ENCODE measurements around the gene OCIAD1. TPM values are rescaled to one million over a fixed set of nuclear protein-coding genes. Genes with fewer than 3 reads are reported as not detected.

The OCIAD1 gene
- total and polyA plus RNA-seq, 2 of the 13 experiments (the other 11 are each of a cell fraction or from before 2014, with no cell fraction given), result 67.3 to 74.9 TPM

DNA sequence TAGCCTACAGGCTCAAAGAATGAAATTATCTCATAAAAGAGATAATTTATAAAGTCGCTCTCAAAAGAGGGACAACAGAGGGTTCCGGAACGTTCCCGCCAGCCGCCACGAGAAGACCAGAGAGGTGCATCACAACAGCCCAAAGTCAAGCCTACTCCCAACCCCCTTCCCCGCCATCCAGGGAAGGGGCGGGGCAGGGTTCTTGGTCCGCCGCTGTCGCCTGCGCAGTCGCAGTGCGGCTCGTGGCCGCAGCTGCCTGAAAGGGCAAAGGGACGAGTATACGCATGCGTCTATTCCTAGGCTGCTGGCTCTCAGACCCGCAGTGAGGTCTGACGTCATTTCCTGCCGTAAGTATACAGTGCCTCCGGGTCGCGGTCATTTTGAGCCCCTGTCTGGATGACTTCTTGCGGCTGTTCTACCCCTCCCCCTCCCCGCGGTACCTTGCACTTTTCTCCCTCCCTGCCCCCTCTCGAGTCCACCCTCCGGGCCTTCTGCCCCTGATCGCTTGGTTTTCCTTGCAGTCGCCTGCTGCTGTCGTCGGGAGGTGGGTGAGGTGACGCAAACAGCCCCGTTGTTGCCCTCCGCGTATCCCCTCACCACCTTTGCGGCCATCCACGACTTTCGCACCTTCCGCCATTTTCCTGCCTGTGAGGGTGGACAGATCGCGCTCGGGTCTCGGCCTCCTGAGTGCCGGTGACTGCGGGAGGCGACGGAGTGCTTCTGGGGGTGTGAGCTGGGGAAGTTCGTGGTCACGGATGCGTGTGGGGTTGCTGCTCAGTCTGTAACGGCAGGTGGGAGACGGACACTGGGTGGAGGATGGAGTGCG lies at the start of gene OCIAD1 (continued):
- TF ChIP-seq ZNF557 (CRISPR knock-in tag; IDR thresholded peaks at IDR 0.05) (no peak), GTF2F1 (IDR thresholded peaks at IDR 0.05; ENCODE audit: low read length) (no peak), ZNF777 (CRISPR knock-in tag; IDR thresholded peaks at IDR 0.05) (no peak), ZNF280D (CRISPR knock-in tag; IDR thresholded peaks at IDR 0.05) (peak; percentile 42; the same call in 1 of the 2 replicates), SALL1 (CRISPR knock-in tag; IDR thresholded peaks at IDR 0.05) (peak; percentile 53; the same call in 1 of the 2 replicates), ZNF839 (CRISPR knock-in tag; IDR thresholded peaks at IDR 0.05; ENCODE audit: borderline replicate concordance) (no peak), PHB2 (IDR thresholded peaks at IDR 0.05; ENCODE audit: partially characterized antibody) (no peak), SAP130 (CRISPR knock-in tag; IDR thresholded peaks at IDR 0.05; ENCODE audit: low read depth) (peak; percentile 69), ETV5 (CRISPR knock-in tag; IDR thresholded peaks at IDR 0.05; ENCODE audit: borderline replicate concordance) (no peak), ZNF263 (CRISPR knock-in tag; IDR thresholded peaks at IDR 0.05) (no peak), RAD51 (IDR thresholded peaks at IDR 0.05; ENCODE audit: borderline replicate concordance) (no peak), IRF1 (CRISPR knock-in tag; IDR thresholded peaks at IDR 0.05; ENCODE audit: low read depth) (no peak), ELF4 (CRISPR knock-in tag; IDR thresholded peaks at IDR 0.05; ENCODE audit: borderline replicate concordance) (no peak), ATF7 (IDR thresholded peaks at IDR 0.05) (peak; percentile 97), ATF7 (CRISPR knock-in tag; IDR thresholded peaks at IDR 0.05) (peak; percentile 76; the same call in 1 of the 2 replicates), POLR2AphosphoS2 (IDR thresholded peaks at IDR 0.05; ENCODE audit: low read depth, low read length) (no peak), ZSCAN12 (CRISPR knock-in tag; IDR thresholded peaks at IDR 0.05) (no peak), ZNF260 (CRISPR knock-in tag; IDR thresholded peaks at IDR 0.05; ENCODE audit: borderline replicate concordance, low read depth) (no peak), ZNF569 (CRISPR knock-in tag; IDR thresholded peaks at IDR 0.05; ENCODE audit: borderline replicate concordance) (no peak), KLF9 (CRISPR knock-in tag; IDR thresholded peaks at IDR 0.05; ENCODE audit: low read depth) (no peak), NFIC (IDR thresholded peaks at IDR 0.05; ENCODE audit: low read length) (no peak)
- TF ChIP-seq, protein P1, sequence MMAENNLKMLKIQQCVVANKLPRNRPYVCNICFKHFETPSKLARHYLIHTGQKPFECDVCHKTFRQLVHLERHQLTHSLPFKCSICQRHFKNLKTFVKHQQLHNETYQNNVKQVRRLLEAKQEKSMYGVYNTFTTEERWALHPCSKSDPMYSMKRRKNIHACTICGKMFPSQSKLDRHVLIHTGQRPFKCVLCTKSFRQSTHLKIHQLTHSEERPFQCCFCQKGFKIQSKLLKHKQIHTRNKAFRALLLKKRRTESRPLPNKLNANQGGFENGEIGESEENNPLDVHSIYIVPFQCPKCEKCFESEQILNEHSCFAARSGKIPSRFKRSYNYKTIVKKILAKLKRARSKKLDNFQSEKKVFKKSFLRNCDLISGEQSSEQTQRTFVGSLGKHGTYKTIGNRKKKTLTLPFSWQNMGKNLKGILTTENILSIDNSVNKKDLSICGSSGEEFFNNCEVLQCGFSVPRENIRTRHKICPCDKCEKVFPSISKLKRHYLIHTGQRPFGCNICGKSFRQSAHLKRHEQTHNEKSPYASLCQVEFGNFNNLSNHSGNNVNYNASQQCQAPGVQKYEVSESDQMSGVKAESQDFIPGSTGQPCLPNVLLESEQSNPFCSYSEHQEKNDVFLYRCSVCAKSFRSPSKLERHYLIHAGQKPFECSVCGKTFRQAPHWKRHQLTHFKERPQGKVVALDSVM (CRISPR knock-in tag; IDR thresholded peaks at IDR 0.05), result no peak
- TF ChIP-seq, protein P2, sequence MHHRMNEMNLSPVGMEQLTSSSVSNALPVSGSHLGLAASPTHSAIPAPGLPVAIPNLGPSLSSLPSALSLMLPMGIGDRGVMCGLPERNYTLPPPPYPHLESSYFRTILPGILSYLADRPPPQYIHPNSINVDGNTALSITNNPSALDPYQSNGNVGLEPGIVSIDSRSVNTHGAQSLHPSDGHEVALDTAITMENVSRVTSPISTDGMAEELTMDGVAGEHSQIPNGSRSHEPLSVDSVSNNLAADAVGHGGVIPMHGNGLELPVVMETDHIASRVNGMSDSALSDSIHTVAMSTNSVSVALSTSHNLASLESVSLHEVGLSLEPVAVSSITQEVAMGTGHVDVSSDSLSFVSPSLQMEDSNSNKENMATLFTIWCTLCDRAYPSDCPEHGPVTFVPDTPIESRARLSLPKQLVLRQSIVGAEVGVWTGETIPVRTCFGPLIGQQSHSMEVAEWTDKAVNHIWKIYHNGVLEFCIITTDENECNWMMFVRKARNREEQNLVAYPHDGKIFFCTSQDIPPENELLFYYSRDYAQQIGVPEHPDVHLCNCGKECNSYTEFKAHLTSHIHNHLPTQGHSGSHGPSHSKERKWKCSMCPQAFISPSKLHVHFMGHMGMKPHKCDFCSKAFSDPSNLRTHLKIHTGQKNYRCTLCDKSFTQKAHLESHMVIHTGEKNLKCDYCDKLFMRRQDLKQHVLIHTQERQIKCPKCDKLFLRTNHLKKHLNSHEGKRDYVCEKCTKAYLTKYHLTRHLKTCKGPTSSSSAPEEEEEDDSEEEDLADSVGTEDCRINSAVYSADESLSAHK (CRISPR knock-in tag; IDR thresholded peaks at IDR 0.05; ENCODE audit: borderline replicate concordance), result no peak
